Suprapubic skin (tissue), 4 donors: ENCODE results near the gene ZDHHC11. TPM values are rescaled to one million over a fixed set of nuclear protein-coding genes. Genes with fewer than 3 reads are reported as not detected.

Experiments
- DNase-seq, 2 donors: peaks; one replicate each; pipeline ENCODE4 v3.0.0-alpha.2; 2019; ENCODE audit warnings: low spot score in 2 of 2
- H3K27ac ChIP-seq: fragments of 200-600 bp; sonication (generic); one replicate; pipeline ENCODE4 v1.5.1; 2019
- H3K27me3 ChIP-seq: fragments of 200-600 bp; sonication (generic); one replicate; pipeline ENCODE4 v1.5.1; 2019
- H3K36me3 ChIP-seq: fragments of 200-600 bp; sonication (generic); one replicate; pipeline ENCODE4 v1.5.1; 2019
- H3K4me1 ChIP-seq: fragments of 200-600 bp; sonication (generic); one replicate; pipeline ENCODE4 v1.5.1; 2019
- H3K4me3 ChIP-seq: fragments of 200-600 bp; sonication (generic); one replicate; pipeline ENCODE4 v1.5.1; 2019; ENCODE audit warnings: mild to moderate bottlenecking
- H3K9me3 ChIP-seq: fragments of 200-600 bp; sonication (generic); one replicate; pipeline ENCODE4 v1.5.1; 2019
- EP300 ChIP-seq: sonication (generic); formaldehyde crosslinking; IDR thresholded peaks from one replicate; pipeline ENCODE4 v1.6.1; 2017; ENCODE audit warnings: antibody characterized with exemption
- POLR2A ChIP-seq, 2 donors: fragments of 450-650 bp; IDR thresholded peaks; one replicate each; pipeline ENCODE4 v1.6.1; 2017; ENCODE audit warnings: antibody characterized with exemption in 2 of 2, mild to moderate bottlenecking in 2 of 2, moderate library complexity in 2 of 2
- POLR2AphosphoS5 ChIP-seq, 3 donors: sonication (generic); formaldehyde crosslinking; IDR thresholded peaks; one replicate each; pipeline ENCODE4 v1.6.1; 2017; ENCODE audit warnings: antibody characterized with exemption in 3 of 3
- WGBS: methylation state at CpG from one replicate; pipeline ENCODE4 v1.1.5; 2018; 5-methylcytosine and 5-hydroxymethylcytosine counted together
- total RNA-seq, 4 donors: library from RNA; depleted of rRNA; stranded (reverse); fragments of >200 nt; gene quantifications; one replicate each; pipeline ENCODE4 v1.1.0, GENCODE V29; 2016
- TF ChIP-seq, protein P1 (sequence below), 2 donors: fragments of 200-600 bp in 1 of 2; fragments of 450-650 bp in 1 of 2; sonication (generic) in 1 of 2; IDR thresholded peaks; one replicate each; pipeline ENCODE4 v1.5.1; 2016 to 2019; ENCODE audit warnings: antibody characterized with exemption in 2 of 2, mild to moderate bottlenecking in 1 of 2, moderate library complexity in 1 of 2

The ZDHHC11 gene
- total RNA-seq, 4 donors from 2014 or later = 7.5 to 81.5 (median 22.6) TPM

GRCh38 chr5:891837-892393, 41.1 kb upstream of the ZDHHC11 start:
- H3K9me3 ChIP-seq = no peaks in the 10 kb centered on the region
- 22% methylated on average over 19 of the region's 25 CpGs for WGBS
- TF ChIP-seq, protein P1, sequence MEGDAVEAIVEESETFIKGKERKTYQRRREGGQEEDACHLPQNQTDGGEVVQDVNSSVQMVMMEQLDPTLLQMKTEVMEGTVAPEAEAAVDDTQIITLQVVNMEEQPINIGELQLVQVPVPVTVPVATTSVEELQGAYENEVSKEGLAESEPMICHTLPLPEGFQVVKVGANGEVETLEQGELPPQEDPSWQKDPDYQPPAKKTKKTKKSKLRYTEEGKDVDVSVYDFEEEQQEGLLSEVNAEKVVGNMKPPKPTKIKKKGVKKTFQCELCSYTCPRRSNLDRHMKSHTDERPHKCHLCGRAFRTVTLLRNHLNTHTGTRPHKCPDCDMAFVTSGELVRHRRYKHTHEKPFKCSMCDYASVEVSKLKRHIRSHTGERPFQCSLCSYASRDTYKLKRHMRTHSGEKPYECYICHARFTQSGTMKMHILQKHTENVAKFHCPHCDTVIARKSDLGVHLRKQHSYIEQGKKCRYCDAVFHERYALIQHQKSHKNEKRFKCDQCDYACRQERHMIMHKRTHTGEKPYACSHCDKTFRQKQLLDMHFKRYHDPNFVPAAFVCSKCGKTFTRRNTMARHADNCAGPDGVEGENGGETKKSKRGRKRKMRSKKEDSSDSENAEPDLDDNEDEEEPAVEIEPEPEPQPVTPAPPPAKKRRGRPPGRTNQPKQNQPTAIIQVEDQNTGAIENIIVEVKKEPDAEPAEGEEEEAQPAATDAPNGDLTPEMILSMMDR (IDR thresholded peaks at IDR 0.05) = no peak
- no peak for TF ChIP-seq EP300
- no peak for TF ChIP-seq POLR2AphosphoS5 (IDR thresholded peaks at IDR 0.05)
- TF ChIP-seq POLR2A (IDR thresholded peaks at IDR 0.05) = no peak
- no peaks in the 10 kb centered on the region for H3K27me3 ChIP-seq
- H3K4me1 ChIP-seq = peaks cover 19% of the 10 kb centered on the region
- H3K36me3 ChIP-seq = peaks cover 38% of the 10 kb centered on the region
- peak overlapping the region; percentile 86 for H3K27ac ChIP-seq
- H3K4me3 ChIP-seq = peak overlapping the region; percentile 89
- peak in 1 of 2 donors; percentile 59 for DNase-seq

- Histone ChIP-seq H3K9me3 (no peaks in the 10 kb centered on the region), H3K4me3 (peak overlapping the region; percentile 89), H3K36me3 (peaks cover 44% of the 10 kb centered on the region), H3K4me1 (peaks cover 19% of the 10 kb centered on the region), H3K27me3 (no peaks in the 10 kb centered on the region), H3K27ac (no peak overlapping the region)
- DNase-seq = peak; percentile 57 to 73
- TF ChIP-seq, protein P1 (IDR thresholded peaks at IDR 0.05) = no peak
- TF ChIP-seq EP300 (no peak), POLR2AphosphoS5 (IDR thresholded peaks at IDR 0.05) (no peak), POLR2A (IDR thresholded peaks at IDR 0.05) (no peak)
- 84% methylated on average over 30 of the region's 34 CpGs for WGBS
Measured at GRCh38 chr5:891117-891836, 40.5 kb upstream of the ZDHHC11 start.

GRCh38 chr5:889075-889710, 38.4 kb upstream of the ZDHHC11 start:
- TF ChIP-seq, protein P1 (IDR thresholded peaks at IDR 0.05) = no peak
- Histone ChIP-seq H3K27ac (no peak overlapping the region), H3K4me1 (peaks cover 19% of the 10 kb centered on the region), H3K9me3 (no peaks in the 10 kb centered on the region), H3K27me3 (no peaks in the 10 kb centered on the region), H3K4me3 (no peak overlapping the region), H3K36me3 (peaks cover 65% of the 10 kb centered on the region)
- WGBS = 95% methylated on average over 15 of the region's 15 CpGs
- peak in 1 of 2 donors; percentile 25 for DNase-seq

DNA sequence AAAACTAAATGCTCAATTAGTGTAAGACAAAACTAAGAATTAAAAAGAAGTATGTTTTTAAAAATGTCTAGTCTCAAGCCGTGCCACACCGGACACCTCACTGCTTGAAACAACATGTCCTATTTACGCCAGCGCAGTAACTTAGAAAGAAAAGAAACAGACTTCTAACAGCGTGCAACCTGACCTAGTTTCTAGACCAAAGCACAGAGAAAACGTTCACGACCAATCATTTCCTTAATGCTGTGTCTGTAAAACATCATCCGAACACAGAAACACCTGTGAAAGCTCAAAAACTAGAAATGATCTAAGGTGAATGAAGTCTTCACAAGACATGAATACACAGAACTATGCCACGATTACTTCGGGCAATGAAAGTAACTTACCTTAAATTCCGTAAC, 37.9 kb upstream of the ZDHHC11 start:
- no peaks in the 10 kb centered on the region for H3K9me3 ChIP-seq
- H3K36me3 ChIP-seq = peaks cover 70% of the 10 kb centered on the region
- no peak overlapping the region for H3K27ac ChIP-seq
- H3K27me3 ChIP-seq = no peaks in the 10 kb centered on the region
- no peak for DNase-seq
- WGBS = 93% methylated on average over 11 of the region's 11 CpGs
- H3K4me1 ChIP-seq = peaks cover 19% of the 10 kb centered on the region
- TF ChIP-seq EP300 (no peak), POLR2A (IDR thresholded peaks at IDR 0.05) (no peak), POLR2AphosphoS5 (IDR thresholded peaks at IDR 0.05) (no peak)
- TF ChIP-seq, protein P1 (IDR thresholded peaks at IDR 0.05) = no peak
- no peak overlapping the region for H3K4me3 ChIP-seq

DNA sequence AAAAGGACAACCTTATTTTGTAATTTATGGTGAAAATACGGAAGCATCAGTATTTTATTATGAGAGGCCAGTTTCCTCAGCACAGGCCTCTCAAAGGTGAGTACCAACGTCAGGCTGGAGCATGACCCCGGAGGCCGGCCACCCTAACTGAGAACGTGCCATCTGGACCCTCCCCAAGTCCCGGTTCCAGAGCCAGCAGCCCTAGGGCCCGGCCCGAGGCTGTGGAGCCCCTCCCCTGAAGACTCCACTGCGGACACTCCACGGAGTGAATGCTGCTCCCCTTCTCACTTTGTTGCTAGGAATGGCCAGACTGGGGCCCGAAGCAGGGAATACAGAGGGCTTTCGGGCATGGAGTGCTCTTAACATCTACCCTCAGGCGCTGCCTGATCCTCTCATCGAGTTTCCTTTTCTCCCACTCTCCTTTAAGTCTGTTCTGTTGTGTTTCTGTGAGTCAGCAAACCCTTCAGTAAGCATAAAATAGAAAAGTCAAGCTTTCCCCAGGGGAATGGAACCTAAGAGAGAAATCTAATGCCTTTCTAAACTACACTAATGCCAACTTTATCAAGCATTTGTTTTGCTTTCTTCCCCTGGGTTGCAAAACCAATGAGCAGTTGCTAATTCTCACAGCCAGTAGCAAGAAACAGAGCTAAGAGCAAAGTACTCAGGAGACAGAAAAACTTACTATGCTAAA, 37.3 kb upstream of the ZDHHC11 start:
- TF ChIP-seq, protein P1 (IDR thresholded peaks at IDR 0.05) = no peak
- no peak for TF ChIP-seq POLR2A (IDR thresholded peaks at IDR 0.05)
- TF ChIP-seq EP300 = no peak
- no peak for TF ChIP-seq POLR2AphosphoS5 (IDR thresholded peaks at IDR 0.05)
- H3K9me3 ChIP-seq = no peaks in the 10 kb centered on the region
- no peak overlapping the region for H3K27ac ChIP-seq
- 80% methylated on average over 13 of the region's 14 CpGs for WGBS
- H3K4me3 ChIP-seq = no peak overlapping the region
- no peaks in the 10 kb centered on the region for H3K27me3 ChIP-seq
- peak in 1 of 2 donors; percentile 40 for DNase-seq
- peaks cover 15% of the 10 kb centered on the region for H3K4me1 ChIP-seq
- peaks cover 76% of the 10 kb centered on the region for H3K36me3 ChIP-seq
